Panc1 (cell line): ENCODE results near the gene C2orf81.

Experiments used
- POLR2AphosphoS5 ChIP-seq: IDR thresholded peaks from 2 replicates; pipeline ENCODE4 v1.6.1; 2012; ENCODE audit warnings: mild to moderate bottlenecking, low read depth, low read length, moderate library complexity
- SIN3A ChIP-seq: IDR thresholded peaks from 2 replicates; pipeline ENCODE4 v1.6.1; 2012; ENCODE audit warnings: low read depth, mild to moderate bottlenecking, low read length, moderate library complexity, borderline replicate concordance; ENCODE audit not compliant: insufficient read depth
- TCF7L2 ChIP-seq: IDR thresholded peaks from 2 replicates; pipeline ENCODE4 v1.6.1; 2011; ENCODE audit warnings: mild to moderate bottlenecking, low read depth, low read length, inconsistent platforms
- TF ChIP-seq, protein P1 (sequence below): fragments of 450-650 bp; IDR thresholded peaks from 2 replicates; pipeline ENCODE4 v1.5.1; 2017; ENCODE audit warnings: mild to moderate bottlenecking

DNA sequence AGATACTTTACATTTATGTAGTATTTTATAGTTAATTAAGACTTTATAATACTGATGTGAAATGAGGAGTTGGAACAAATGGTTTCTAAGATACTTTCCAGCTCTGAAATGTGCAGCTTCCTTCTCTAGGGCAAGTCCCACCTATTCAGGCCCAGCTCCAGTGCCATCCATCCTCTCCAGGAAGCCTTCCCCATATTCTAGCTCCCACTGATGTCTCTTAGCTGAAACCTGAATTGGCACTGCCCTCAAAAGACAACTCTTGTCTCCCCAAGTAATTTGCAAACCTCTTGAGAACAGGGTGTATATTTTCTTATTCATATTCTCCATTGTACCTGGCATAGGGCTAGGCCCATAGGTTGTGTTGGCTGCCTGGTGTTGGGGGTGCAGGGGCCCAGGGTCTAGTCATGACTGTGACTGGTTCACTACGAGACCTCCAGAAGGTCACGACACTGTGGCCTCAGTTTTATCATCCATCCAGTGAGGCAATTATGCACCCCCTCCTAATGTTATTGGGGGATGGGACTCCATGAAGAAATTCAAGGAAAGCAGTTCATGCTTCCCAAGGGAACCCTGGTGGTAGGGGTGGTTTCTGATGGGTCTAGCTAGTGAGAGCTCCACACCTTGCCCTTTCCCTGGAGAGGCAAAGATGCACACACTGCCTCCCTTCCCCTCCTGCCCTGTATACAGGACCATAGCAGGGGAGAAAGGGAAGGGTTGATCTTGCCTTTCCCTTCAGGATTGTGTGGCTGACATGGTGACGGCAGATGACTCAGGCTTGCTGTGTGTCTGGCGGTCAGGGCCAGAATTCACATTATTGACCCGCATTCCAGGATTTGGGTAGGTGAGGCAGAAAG, 2.9 kb upstream of the C2orf81 start:
- TF ChIP-seq, protein P1, sequence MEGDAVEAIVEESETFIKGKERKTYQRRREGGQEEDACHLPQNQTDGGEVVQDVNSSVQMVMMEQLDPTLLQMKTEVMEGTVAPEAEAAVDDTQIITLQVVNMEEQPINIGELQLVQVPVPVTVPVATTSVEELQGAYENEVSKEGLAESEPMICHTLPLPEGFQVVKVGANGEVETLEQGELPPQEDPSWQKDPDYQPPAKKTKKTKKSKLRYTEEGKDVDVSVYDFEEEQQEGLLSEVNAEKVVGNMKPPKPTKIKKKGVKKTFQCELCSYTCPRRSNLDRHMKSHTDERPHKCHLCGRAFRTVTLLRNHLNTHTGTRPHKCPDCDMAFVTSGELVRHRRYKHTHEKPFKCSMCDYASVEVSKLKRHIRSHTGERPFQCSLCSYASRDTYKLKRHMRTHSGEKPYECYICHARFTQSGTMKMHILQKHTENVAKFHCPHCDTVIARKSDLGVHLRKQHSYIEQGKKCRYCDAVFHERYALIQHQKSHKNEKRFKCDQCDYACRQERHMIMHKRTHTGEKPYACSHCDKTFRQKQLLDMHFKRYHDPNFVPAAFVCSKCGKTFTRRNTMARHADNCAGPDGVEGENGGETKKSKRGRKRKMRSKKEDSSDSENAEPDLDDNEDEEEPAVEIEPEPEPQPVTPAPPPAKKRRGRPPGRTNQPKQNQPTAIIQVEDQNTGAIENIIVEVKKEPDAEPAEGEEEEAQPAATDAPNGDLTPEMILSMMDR: no peak
- TF ChIP-seq SIN3A (no peak), POLR2AphosphoS5 (peak; percentile 22; the same call in 1 of the 2 replicates), TCF7L2 (no peak)
